Hepatocyte (in vitro differentiated cells): ENCODE results near the gene LGI4.

Source experiments
- EZH2 ChIP-seq: fragments of 200-600 bp; sonication (generic); IDR thresholded peaks from 2 replicates; pipeline ENCODE4 v1.6.1; 2016; ENCODE audit warnings: antibody characterized with exemption, mild to moderate bottlenecking, borderline replicate concordance
- TF ChIP-seq, protein P1 (sequence below): fragments of 200-600 bp; sonication (generic); IDR thresholded peaks from 2 replicates; pipeline ENCODE4 v1.5.1; 2016; ENCODE audit warnings: antibody characterized with exemption, mild to moderate bottlenecking; ENCODE audit not compliant: poor library complexity

DNA sequence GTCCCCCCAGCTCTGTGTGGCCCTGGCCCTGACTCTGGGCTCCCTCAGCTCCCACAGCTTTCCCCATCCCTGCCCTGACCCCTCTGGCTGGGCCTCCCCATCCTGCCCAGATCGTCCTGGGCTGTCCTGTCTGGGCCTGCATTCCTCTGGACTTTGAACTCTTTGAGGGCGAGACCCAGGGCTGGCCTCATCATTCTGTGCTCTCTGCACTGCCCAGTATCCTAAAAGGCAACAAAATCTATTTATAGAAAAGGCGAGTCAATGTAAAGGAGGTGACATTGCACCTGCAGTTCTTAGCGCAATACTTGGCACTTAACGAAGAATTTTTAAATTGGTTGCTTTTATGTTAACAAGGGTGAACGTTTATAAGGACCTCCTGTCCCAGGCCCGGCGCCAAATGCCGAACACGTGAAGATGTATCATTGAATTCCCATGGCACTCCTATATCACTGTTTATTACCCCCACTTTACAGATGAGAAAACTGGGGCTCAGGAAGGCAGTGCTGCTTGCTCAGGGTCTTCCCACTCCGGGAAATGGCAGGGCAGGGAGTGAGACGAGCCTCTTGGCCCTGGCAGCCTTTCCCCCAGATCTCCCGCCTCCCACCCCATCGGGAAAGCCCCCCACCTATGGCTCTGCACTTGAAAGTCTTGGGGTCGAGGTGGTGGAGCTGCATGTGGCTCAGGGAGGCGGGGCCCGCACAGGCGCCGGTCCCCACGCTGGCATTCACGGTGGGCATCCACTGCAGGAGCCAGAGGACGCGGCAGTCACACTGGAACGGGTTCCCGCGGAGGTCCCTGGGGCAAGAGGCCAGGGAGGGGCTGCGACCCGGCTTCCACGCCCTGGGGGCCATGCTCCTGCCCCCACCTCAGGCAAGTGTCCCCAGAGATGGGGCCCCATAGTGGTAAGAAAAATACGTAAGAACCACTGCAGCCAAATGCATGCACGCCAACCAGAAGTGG, 3.8 kb downstream of the LGI4 start:
- TF ChIP-seq, protein P1, sequence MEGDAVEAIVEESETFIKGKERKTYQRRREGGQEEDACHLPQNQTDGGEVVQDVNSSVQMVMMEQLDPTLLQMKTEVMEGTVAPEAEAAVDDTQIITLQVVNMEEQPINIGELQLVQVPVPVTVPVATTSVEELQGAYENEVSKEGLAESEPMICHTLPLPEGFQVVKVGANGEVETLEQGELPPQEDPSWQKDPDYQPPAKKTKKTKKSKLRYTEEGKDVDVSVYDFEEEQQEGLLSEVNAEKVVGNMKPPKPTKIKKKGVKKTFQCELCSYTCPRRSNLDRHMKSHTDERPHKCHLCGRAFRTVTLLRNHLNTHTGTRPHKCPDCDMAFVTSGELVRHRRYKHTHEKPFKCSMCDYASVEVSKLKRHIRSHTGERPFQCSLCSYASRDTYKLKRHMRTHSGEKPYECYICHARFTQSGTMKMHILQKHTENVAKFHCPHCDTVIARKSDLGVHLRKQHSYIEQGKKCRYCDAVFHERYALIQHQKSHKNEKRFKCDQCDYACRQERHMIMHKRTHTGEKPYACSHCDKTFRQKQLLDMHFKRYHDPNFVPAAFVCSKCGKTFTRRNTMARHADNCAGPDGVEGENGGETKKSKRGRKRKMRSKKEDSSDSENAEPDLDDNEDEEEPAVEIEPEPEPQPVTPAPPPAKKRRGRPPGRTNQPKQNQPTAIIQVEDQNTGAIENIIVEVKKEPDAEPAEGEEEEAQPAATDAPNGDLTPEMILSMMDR: no peak
- no peak for TF ChIP-seq EZH2
